AG04450 (cell line): ENCODE measurements around the gene SOS2. TPM values are rescaled to one million over a fixed set of nuclear protein-coding genes. Genes with fewer than 3 reads are reported as not detected.

Experiments used
- CTCF ChIA-PET: fragments of 300-600, 350-600 bp; formaldehyde crosslinking; extraction: SDS; loops from one replicate; lab custom pipeline; 2022; ENCODE audit warnings: antibody characterized with exemption, inconsistent platforms; lab: Charles Lee
- POLR2A ChIA-PET: fragments of 350-600 bp; formaldehyde crosslinking; extraction: SDS; loops from one replicate; lab custom pipeline; 2021; ENCODE audit warnings: antibody characterized with exemption, inconsistent platforms; lab: Yijun Ruan, JAX
- DNase-seq: peaks from one replicate; pipeline ENCODE4 v3.0.0-alpha.2; 2011; ENCODE audit warnings: low read depth, low spot score
- H3K27ac ChIP-seq: one replicate; pipeline ENCODE4 v1.5.1; 2012; ENCODE audit warnings: low read depth, low read length, control low read depth
- H3K27me3 ChIP-seq: one replicate; pipeline ENCODE4 v1.6.0; 2012; ENCODE audit warnings: low read length; ENCODE audit not compliant: control insufficient read depth, insufficient read depth
- H3K4me3 ChIP-seq: 2 replicates; pipeline ENCODE4 v1.5.1; 2011; ENCODE audit warnings: mild to moderate bottlenecking, low read depth, low read length, control low read depth
- H3K9me3 ChIP-seq: 2 replicates; pipeline ENCODE4 v1.5.1; 2012; ENCODE audit warnings: low read length; ENCODE audit not compliant: control insufficient read depth, insufficient read depth
- CTCF ChIP-seq: IDR thresholded peaks from 2 replicates; pipeline ENCODE4 v1.5.1; 2011; ENCODE audit warnings: low read depth, low read length, control low read depth, inconsistent platforms
- polyA plus RNA-seq: library from polyadenylated mRNA; depleted of rRNA; stranded (reverse); fragments of >200 nt; gene quantifications from 2 replicates; pipeline ENCODE4 v1.2.3, GENCODE V29; 2011

Gene SOS2
- polyA plus RNA-seq, 1 experiment, result 17.8 TPM

DNA sequence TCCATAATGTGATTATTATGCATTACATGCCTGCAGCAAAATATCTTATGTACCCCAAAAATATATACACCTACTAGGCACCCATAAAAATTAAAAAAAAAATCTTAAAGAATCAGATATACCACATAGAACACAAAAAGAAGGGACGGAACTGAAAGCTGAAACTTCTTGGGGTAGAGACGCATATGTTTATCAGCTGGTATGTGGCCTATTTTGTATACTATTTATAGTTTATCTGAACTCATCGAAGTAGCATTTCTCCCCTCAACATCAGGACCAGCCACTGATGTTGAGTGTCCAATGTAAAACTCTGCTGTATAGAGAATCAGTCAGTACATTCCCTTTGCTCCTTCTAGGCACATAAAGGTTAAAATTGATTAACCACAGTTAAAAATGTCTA is 22.9 kb upstream of the SOS2 start:
- POLR2A ChIA-PET, result no interaction called here
- no peak for DNase-seq
- Histone ChIP-seq H3K9me3 (no peaks in the 10 kb centered on the region), H3K27ac (no peak overlapping the region), H3K4me3 (no peak overlapping the region), H3K27me3 (no peaks in the 10 kb centered on the region)
- CTCF ChIA-PET, result no interaction called here
- TF ChIP-seq CTCF, result no peak

DNA sequence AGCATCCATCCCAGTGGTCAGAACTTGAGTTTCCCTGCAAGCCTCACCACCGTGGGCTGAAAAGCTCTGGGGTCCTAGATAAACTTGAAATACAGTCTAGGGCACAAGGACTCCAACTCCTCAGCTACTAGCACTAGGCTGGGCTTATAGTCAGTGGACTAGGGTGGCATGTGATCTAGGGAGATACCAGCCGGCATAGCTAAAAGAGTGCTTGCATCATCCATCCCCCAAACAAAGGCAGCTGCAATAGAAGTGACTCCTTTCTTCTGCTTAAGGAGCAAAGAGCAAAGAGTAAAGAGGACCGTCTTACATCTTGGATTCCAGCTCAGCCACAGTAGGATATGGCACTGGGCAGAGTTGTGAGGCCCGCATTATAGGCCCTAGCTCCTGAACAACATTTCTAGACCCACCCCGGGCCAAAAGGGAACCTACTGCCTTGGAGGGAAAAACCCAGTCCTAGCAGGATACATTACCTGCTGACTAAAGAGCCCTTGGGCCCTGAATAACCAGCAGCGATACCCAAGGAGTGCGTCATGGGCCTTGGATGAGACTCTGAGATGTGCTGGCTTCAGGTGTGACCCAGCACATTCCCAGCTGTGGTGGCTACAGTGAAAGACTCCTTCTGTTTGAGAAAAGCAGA is 17.9 kb upstream of the SOS2 start:
- ChIA-PET POLR2A (interaction anchor here (1.0 kb wide), 1 partner anchor 18 kb away, joined by 3 read pairs; the partner anchor contains the start of gene SOS2), CTCF (interaction anchor here (1.8 kb wide), 1 partner anchor 11 kb away, joined by 9 read pairs; no protein-coding TSS in a partner anchor)
- no peak overlapping the region for H3K27ac ChIP-seq
- no peak for TF ChIP-seq CTCF
- DNase-seq, result no peak
- no peaks in the 10 kb centered on the region for H3K27me3 ChIP-seq
- no peaks in the 10 kb centered on the region for H3K9me3 ChIP-seq
- H3K4me3 ChIP-seq, result no peak overlapping the region

DNA sequence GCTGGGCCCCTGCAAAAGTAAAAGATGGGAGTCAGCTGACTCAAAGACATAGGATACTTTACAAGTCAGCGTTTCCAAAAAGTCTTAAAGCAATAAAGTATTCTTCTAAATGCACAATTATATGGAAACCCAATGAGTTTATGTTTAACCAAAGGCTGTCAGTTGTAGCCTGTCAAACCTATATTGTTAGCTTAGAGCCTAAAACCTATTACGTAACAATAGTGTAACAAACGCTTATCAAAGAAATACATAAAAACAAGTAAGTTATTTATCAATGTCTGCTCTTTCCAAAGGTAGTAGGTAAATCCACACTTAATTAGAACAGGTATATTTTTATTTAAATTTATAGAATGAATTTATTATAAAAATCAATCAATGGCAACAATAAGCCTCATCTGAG is 15.9 kb upstream of the SOS2 start:
- Histone ChIP-seq H3K27me3 (no peaks in the 10 kb centered on the region), H3K27ac (no peak overlapping the region), H3K9me3 (no peaks in the 10 kb centered on the region), H3K4me3 (no peak overlapping the region)
- ChIA-PET POLR2A (no interaction called here), CTCF (interaction anchor here (0.5 to 1.3 kb wide), 2 partner anchors 13 to 17 kb away, joined by 3 to 5 read pairs; no protein-coding TSS in a partner anchor)
- DNase-seq, result no peak
- no peak for TF ChIP-seq CTCF

DNA sequence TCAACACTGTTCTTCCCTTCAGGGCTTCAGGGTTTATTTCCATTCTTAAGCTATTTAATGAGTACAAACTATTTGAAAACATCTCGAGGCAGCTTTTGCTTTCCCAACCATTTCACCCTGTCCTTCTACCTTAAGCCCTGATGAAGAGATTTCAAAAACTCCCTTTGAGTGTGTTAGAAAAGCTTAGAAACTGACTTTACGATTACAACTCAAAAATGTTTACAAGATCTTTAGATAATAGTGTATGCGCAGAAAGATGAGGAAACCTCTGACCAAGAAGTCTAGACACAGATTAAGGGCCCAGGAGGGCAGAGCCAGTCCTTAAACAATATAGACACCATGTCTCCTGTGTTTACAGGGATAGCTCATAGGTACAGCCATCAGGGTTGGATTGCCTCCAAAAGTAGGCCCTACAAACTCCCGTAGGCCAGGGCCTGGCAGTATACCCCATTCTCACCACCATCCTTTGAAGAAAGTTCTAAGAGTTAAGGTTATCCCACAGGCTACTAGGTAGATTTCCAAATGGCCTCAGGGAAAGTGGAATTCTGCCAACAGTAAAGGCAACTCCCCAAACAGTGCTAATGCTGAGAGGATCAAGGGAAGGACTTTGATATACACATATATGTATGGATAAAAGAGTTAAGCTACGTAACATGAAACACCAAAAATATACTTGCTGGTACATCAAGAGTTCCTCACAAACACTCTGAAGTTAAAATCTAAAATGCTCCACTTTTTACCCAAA is 11.4 kb upstream of the SOS2 start:
- ChIA-PET POLR2A (no interaction called here), CTCF (no interaction called here)
- Histone ChIP-seq H3K27ac (no peak overlapping the region), H3K4me3 (no peak overlapping the region), H3K9me3 (no peaks in the 10 kb centered on the region), H3K27me3 (no peaks in the 10 kb centered on the region)
- TF ChIP-seq CTCF, result no peak
- DNase-seq, result no peak

- no peaks in the 10 kb centered on the region for H3K9me3 ChIP-seq
- CTCF ChIA-PET, result no interaction called here
- H3K27me3 ChIP-seq, result no peaks in the 10 kb centered on the region
- DNase-seq, result no peak
- no peak for TF ChIP-seq CTCF
- POLR2A ChIA-PET, result interaction anchor here (0.6 kb wide), 1 partner anchor 461 kb away, joined by 3 read pairs; no protein-coding TSS in a partner anchor
- no peak overlapping the region for H3K4me3 ChIP-seq
- H3K27ac ChIP-seq, result no peak overlapping the region
These were observed 10.7 kb upstream of the SOS2 start for GRCh38 chr14:50242096-50242495.
